BJ (cell line): ENCODE measurements around the gene PPP2R5C. TPM values are rescaled to one million over a fixed set of nuclear protein-coding genes. Genes with fewer than 3 reads are reported as not detected.

Source experiments
- CTCF ChIA-PET: fragments of 350-600 bp; formaldehyde crosslinking; extraction: SDS; loops from one replicate; lab custom pipeline; 2021; ENCODE audit warnings: antibody characterized with exemption, inconsistent platforms; lab: Yijun Ruan, JAX
- POLR2A ChIA-PET: fragments of 300-600 bp; sonication (Branson Sonifier 250); formaldehyde crosslinking; extraction: SDS; loops from one replicate; lab custom pipeline; 2021; ENCODE audit warnings: antibody characterized with exemption; lab: Charles Lee
- DNase-seq: peaks from one replicate; pipeline ENCODE4 v3.0.0-alpha.2; 2011; ENCODE audit warnings: low read depth
- H3K27me3 ChIP-seq: 2 replicates; pipeline ENCODE4 v1.6.0; 2011; ENCODE audit warnings: low read length; ENCODE audit not compliant: control insufficient read depth, insufficient read depth
- H3K36me3 ChIP-seq: 2 replicates; pipeline ENCODE4 v1.5.1; 2011; ENCODE audit warnings: low read length; ENCODE audit not compliant: control insufficient read depth, insufficient read depth
- H3K4me3 ChIP-seq: 2 replicates; pipeline ENCODE4 v1.5.1; 2011; ENCODE audit warnings: low read depth, mild to moderate bottlenecking, control low read depth, low read length
- polyA plus RNA-seq: library from polyadenylated mRNA; depleted of rRNA; stranded (reverse); fragments of >200 nt; gene quantifications from 2 replicates; pipeline ENCODE4 v1.2.3, GENCODE V29; 2011
- TF ChIP-seq, protein P1 (sequence below): IDR thresholded peaks from 2 replicates; pipeline ENCODE4 v1.5.1; 2011; ENCODE audit warnings: low read depth, mild to moderate bottlenecking, control low read depth, inconsistent platforms, low read length, moderate library complexity; ENCODE audit not compliant: insufficient read depth

PPP2R5C gene
- polyA plus RNA-seq, 1 experiment = 55.8 TPM

- H3K36me3 ChIP-seq = no peaks in the 10 kb centered on the region
- ChIA-PET CTCF (no interaction called here), POLR2A (no interaction called here)
- TF ChIP-seq, protein P1, sequence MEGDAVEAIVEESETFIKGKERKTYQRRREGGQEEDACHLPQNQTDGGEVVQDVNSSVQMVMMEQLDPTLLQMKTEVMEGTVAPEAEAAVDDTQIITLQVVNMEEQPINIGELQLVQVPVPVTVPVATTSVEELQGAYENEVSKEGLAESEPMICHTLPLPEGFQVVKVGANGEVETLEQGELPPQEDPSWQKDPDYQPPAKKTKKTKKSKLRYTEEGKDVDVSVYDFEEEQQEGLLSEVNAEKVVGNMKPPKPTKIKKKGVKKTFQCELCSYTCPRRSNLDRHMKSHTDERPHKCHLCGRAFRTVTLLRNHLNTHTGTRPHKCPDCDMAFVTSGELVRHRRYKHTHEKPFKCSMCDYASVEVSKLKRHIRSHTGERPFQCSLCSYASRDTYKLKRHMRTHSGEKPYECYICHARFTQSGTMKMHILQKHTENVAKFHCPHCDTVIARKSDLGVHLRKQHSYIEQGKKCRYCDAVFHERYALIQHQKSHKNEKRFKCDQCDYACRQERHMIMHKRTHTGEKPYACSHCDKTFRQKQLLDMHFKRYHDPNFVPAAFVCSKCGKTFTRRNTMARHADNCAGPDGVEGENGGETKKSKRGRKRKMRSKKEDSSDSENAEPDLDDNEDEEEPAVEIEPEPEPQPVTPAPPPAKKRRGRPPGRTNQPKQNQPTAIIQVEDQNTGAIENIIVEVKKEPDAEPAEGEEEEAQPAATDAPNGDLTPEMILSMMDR = no peak
- no peaks in the 10 kb centered on the region for H3K27me3 ChIP-seq
- no peak overlapping the region for H3K4me3 ChIP-seq
- no peak for DNase-seq
Measured at GRCh38 chr14:101932673-101933072, 171.2 kb downstream of the PPP2R5C start.

DNA sequence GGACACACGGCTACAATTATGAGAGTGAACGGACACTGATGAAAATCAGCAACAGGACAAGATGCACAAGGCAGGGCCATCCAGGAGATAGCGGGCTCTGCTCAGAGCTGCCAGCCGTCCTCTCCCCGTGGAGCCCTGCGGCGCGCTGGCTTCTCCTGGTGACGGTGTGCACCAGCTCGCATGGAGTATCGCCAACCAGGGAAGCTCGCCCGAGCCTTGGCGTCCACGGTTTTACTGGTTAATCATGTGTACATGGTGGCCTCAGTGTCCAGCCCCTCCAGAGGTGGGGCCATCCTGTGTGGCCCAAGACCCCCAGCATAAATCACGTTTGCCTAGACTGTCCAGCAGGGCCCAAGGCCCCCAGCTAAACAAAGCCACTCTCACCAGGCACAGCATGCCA, 171.7 kb downstream of the PPP2R5C start:
- Histone ChIP-seq H3K36me3 (no peaks in the 10 kb centered on the region), H3K27me3 (no peaks in the 10 kb centered on the region), H3K4me3 (no peak overlapping the region)
- TF ChIP-seq, protein P1 = no peak
- DNase-seq = no peak
- ChIA-PET CTCF (interaction anchor here (1.1 kb wide), 1 partner anchor 14 kb away, joined by 5 read pairs; no protein-coding TSS in a partner anchor), POLR2A (no interaction called here)

DNA sequence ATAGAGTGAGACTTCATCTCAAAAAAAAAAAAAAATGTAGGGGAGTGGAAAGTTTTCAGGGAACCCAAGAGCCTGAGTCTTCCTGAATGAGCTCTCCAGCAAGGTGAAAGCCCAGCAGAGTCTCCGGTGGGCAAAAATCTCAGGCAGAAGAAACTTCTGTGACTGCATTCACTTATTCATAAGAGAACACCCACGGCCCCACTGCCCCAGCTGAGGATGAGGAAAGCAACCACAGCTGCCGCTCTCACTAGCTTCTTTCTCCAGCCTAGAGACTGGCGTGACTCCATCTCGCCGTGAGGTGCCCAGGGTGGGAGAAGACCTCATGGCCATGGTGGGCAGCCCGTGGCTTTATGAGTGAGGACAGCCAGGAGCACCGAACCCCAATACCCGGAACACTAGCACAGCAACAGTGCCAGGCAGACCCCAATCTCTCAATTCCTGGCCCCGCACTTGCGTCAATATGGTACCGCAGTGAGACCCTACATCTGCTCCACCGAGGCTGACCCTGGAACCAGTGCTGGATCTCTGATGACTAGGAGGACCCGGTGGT, 173.2 kb downstream of the PPP2R5C start:
- ChIA-PET POLR2A (no interaction called here), CTCF (no interaction called here)
- no peaks in the 10 kb centered on the region for H3K36me3 ChIP-seq
- no peak overlapping the region for H3K4me3 ChIP-seq
- H3K27me3 ChIP-seq = peaks cover 2% of the 10 kb centered on the region; the same call in 1 of the 2 replicates
- TF ChIP-seq, protein P1 = no peak
- no peak for DNase-seq

GRCh38 chr14:101937926-101938767, 176.6 kb downstream of the PPP2R5C start:
- DNase-seq = no peak
- ChIA-PET POLR2A (no interaction called here), CTCF (interaction anchor here (0.9 kb wide), 1 partner anchor 231 kb away, joined by 3 read pairs; no protein-coding TSS in a partner anchor)
- Histone ChIP-seq H3K27me3 (peaks cover 4% of the 10 kb centered on the region; the same call in 1 of the 2 replicates), H3K4me3 (no peak overlapping the region), H3K36me3 (no peaks in the 10 kb centered on the region)
- TF ChIP-seq, protein P1 = no peak

DNA sequence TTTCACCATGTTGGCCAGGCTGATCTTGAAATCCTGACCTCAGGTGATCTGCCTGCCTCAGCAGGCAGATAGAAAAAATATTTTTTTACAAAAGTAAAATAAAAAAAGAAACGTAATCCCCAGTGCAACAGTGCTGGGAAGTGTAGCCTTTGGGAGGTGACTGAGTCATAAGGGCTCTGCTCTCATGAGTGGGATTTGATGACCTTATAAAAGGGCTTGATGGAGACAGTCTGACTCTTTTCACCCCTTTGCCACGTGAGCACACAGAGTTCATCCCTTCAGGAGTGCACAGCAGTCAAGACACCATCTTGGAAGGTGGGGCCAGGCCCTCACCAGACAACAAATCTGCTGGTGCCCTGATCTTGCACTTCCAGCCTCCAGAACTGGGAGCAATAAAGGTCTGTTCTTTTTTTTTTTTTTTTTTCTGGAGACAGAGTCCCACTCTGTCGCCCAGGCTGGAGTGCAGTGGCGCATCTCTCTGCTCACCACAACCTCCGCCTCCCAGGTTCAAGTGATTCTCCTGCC, 178.2 kb downstream of the PPP2R5C start:
- ChIA-PET CTCF (no interaction called here), POLR2A (interaction anchor here (0.7 kb wide), 1 partner anchor 8 kb away, joined by 3 read pairs; no protein-coding TSS in a partner anchor)
- no peak for DNase-seq
- H3K4me3 ChIP-seq = no peak overlapping the region
- peaks cover 7% of the 10 kb centered on the region; the same call in 1 of the 2 replicates for H3K27me3 ChIP-seq
- no peaks in the 10 kb centered on the region for H3K36me3 ChIP-seq
- TF ChIP-seq, protein P1 = no peak
